SK-N-SH (cell line): ENCODE results near the gene CTCFL. TPM values are rescaled to one million over a fixed set of nuclear protein-coding genes. Genes with fewer than 3 reads are reported as not detected.

Experiments
- CTCF ChIA-PET: fragments of 300-600, 350-600 bp; formaldehyde crosslinking; extraction: SDS; loops from one replicate; lab custom pipeline; 2021; lab: Yijun Ruan, JAX
- POLR2A ChIA-PET: fragments of 350-600 bp; sonication (Branson Sonifier 250); formaldehyde crosslinking; extraction: SDS; loops from one replicate; lab custom pipeline; 2020; ENCODE audit warnings: antibody characterized with exemption, inconsistent platforms; lab: Yijun Ruan, JAX
- DNase-seq: peaks from one replicate; pipeline ENCODE4 v3.0.0; 2012
- H2AFZ ChIP-seq: fragments of 200-600 bp; sonication (generic); 2 replicates; pipeline ENCODE4 v1.8.1; 2016; ENCODE audit warnings: antibody characterized with exemption, mild to moderate bottlenecking, low read depth
- H3F3A ChIP-seq: fragments of 200-600 bp; sonication (generic); replicated peaks from 2 replicates; pipeline ENCODE3; 2016; ENCODE audit warnings: antibody characterized with exemption, mild to moderate bottlenecking; ENCODE audit not compliant: insufficient read depth
- H3K27ac ChIP-seq, 2 experiments: fragments of 200-500 bp in 1 of 2; fragments of 200-600 bp in 1 of 2; sonication (Bioruptor generic) in 1 of 2; sonication (generic), shearing (Covaris generic) in 1 of 2; 2 replicates each; pipeline versions ENCODE4 v1.5.1 to v1.6.1; 2014 to 2016; ENCODE audit warnings: low read depth in 2 of 2, inconsistent platforms in 1 of 2, low read length in 1 of 2, mild to moderate bottlenecking in 1 of 2, mixed read lengths in 1 of 2
- H3K27me3 ChIP-seq: fragments of 200-600 bp; sonication (generic), shearing (Covaris generic); 2 replicates; pipeline ENCODE4 v1.6.1; 2016; ENCODE audit warnings: mixed run types; ENCODE audit not compliant: insufficient read depth
- H3K36me3 ChIP-seq, 2 experiments: fragments of 200-500 bp in 1 of 2; fragments of 200-600 bp in 1 of 2; sonication (Bioruptor generic) in 1 of 2; sonication (generic) in 1 of 2; replicated peaks in 1 of 2; 2 replicates each; pipeline versions ENCODE3 to v1.5.1; 2014 to 2016; ENCODE audit warnings: low read length in 1 of 2, mild to moderate bottlenecking in 1 of 2; ENCODE audit not compliant: insufficient read depth in 2 of 2, control insufficient read depth in 1 of 2
- H3K4me1 ChIP-seq, 2 experiments: fragments of 200-500 bp in 1 of 2; fragments of 200-600 bp in 1 of 2; sonication (Bioruptor generic) in 1 of 2; sonication (generic), shearing (Covaris generic) in 1 of 2; 2 replicates each; pipeline versions ENCODE4 v1.5.1 to v1.6.1; 2014 to 2016; ENCODE audit warnings: low read depth in 1 of 2, low read length in 1 of 2, mixed run types in 1 of 2; ENCODE audit not compliant: insufficient read depth in 2 of 2, control insufficient read depth in 1 of 2
- H3K4me2 ChIP-seq: fragments of 200-600 bp; sonication (generic), shearing (Covaris generic); 2 replicates; pipeline ENCODE4 v1.6.1; 2017; ENCODE audit warnings: mixed run types
- H3K4me3 ChIP-seq, 2 experiments: fragments of 200-500 bp in 1 of 2; fragments of 200-600 bp in 1 of 2; sonication (Bioruptor generic) in 1 of 2; sonication (generic), shearing (Covaris generic) in 1 of 2; 2 replicates each; pipeline versions ENCODE4 v1.5.1 to v1.8.1; 2014 to 2016; ENCODE audit warnings: low read depth in 2 of 2, inconsistent platforms in 1 of 2, low read length in 1 of 2, mild to moderate bottlenecking in 1 of 2, mixed read lengths in 1 of 2, moderate library complexity in 1 of 2
- H3K79me2 ChIP-seq: fragments of 200-600 bp; sonication (generic); 2 replicates; pipeline ENCODE4 v1.8.1; 2017; ENCODE audit warnings: mild to moderate bottlenecking; ENCODE audit not compliant: insufficient read depth
- H3K9ac ChIP-seq: fragments of 200-600 bp; sonication (generic); 2 replicates; pipeline ENCODE4 v1.6.1; 2017; ENCODE audit warnings: mixed run types
- H3K9me2 ChIP-seq: fragments of 200-600 bp; sonication (generic); 2 replicates; pipeline ENCODE4 v1.6.1; 2017; ENCODE audit warnings: mixed run types
- H3K9me3 ChIP-seq: fragments of 200-600 bp; sonication (generic); 2 replicates; pipeline ENCODE4 v1.6.1; 2017; ENCODE audit warnings: mixed run types, mild to moderate bottlenecking, moderate library complexity
- H4K20me1 ChIP-seq: fragments of 200-600 bp; sonication (generic); 2 replicates; pipeline ENCODE4 v1.6.1; 2017; ENCODE audit warnings: mild to moderate bottlenecking, mixed run types; ENCODE audit not compliant: insufficient read depth
- CTCF ChIP-seq: fragments of 200-600 bp; sonication (generic); IDR thresholded peaks from 2 replicates; pipeline ENCODE4 v1.6.1; 2017; ENCODE audit warnings: antibody characterized with exemption, mild to moderate bottlenecking, moderate library complexity
- EZH2phosphoT487 ChIP-seq: fragments of 200-600 bp; sonication (generic); IDR thresholded peaks from 2 replicates; pipeline ENCODE4 v1.6.1; 2017; ENCODE audit warnings: low read depth, mixed run types, mild to moderate bottlenecking, antibody characterized with exemption, moderate library complexity, borderline replicate concordance
- FOXJ3 ChIP-seq: sonication (generic); formaldehyde crosslinking; IDR thresholded peaks from 2 replicates; pipeline ENCODE4 v1.5.1; 2020; ENCODE audit warnings: mild to moderate bottlenecking, missing genetic modification reagents
- FOXM1 ChIP-seq: IDR thresholded peaks from 2 replicates; pipeline ENCODE4 v1.4.0; 2012; ENCODE audit warnings: low read depth, mild to moderate bottlenecking
- GABPA ChIP-seq: IDR thresholded peaks from 2 replicates; pipeline ENCODE4 v1.4.0; 2012; ENCODE audit warnings: low read depth, mild to moderate bottlenecking
- GATA2 ChIP-seq: sonication (generic); formaldehyde crosslinking; IDR thresholded peaks from 2 replicates; pipeline ENCODE4 v1.5.0; 2020; ENCODE audit warnings: mild to moderate bottlenecking, missing genetic modification reagents
- MAX ChIP-seq: IDR thresholded peaks from 2 replicates; pipeline ENCODE4 v1.4.0; 2012; ENCODE audit warnings: low read depth
- NFIC ChIP-seq: IDR thresholded peaks from 2 replicates; pipeline ENCODE4 v1.4.0; 2012; ENCODE audit warnings: borderline replicate concordance
- POLR2AphosphoS5 ChIP-seq: IDR thresholded peaks from 2 replicates; pipeline ENCODE4 v1.6.1; 2012; ENCODE audit warnings: low read depth, low read length
- RFX5 ChIP-seq: IDR thresholded peaks from 2 replicates; pipeline ENCODE4 v1.6.1; 2012; ENCODE audit warnings: mild to moderate bottlenecking, improper control_type of control experiment, low read length
- SIN3A ChIP-seq: IDR thresholded peaks from 2 replicates; pipeline ENCODE4 v1.6.1; 2012; ENCODE audit warnings: low read depth, mild to moderate bottlenecking, low read length, moderate library complexity, borderline replicate concordance
- TCF12 ChIP-seq: IDR thresholded peaks from 2 replicates; pipeline ENCODE4 v1.4.0; 2012
- TEAD4 ChIP-seq: IDR thresholded peaks from 2 replicates; pipeline ENCODE4 v1.4.0; 2012; ENCODE audit warnings: mild to moderate bottlenecking, borderline replicate concordance; ENCODE audit not compliant: insufficient read depth
- USF1 ChIP-seq: IDR thresholded peaks from 2 replicates; pipeline ENCODE4 v1.4.0; 2012; ENCODE audit warnings: low read depth, borderline replicate concordance
- WGBS: methylation state at CpG from one replicate; pipeline ENCODE4 v1.1.6; 2017; ENCODE audit warnings: low lambda C conversion rate; 5-methylcytosine and 5-hydroxymethylcytosine counted together
- polyA plus RNA-seq, 3 experiments: library from polyadenylated mRNA; depleted of rRNA; stranded (reverse); fragments of >200 nt; gene quantifications; 2 replicates each; pipeline ENCODE4 v1.2.3, GENCODE V29; 2012

The CTCFL gene
- polyA plus RNA-seq, 1 of the 3 experiments (the other 2 are of a cell fraction): not detected

GRCh38 chr20:57485770-57486169 lies 39.2 kb downstream of the CTCFL start:
- Histone ChIP-seq H3K36me3 (no peaks in the 10 kb centered on the region), H4K20me1 (no peaks in the 10 kb centered on the region), H3K27ac (no peak overlapping the region), H2AFZ (no peak overlapping the region), H3K79me2 (no peaks in the 10 kb centered on the region), H3F3A (no peaks in the 10 kb centered on the region), H3K9me3 (no peaks in the 10 kb centered on the region), H3K9me2 (no peaks in the 10 kb centered on the region), H3K27me3 (no peaks in the 10 kb centered on the region), H3K9ac (no peak overlapping the region), H3K4me1 (no peaks in the 10 kb centered on the region; a peak in 1 of 4 replicates), H3K4me3 (no peak overlapping the region), H3K4me2 (no peak overlapping the region)
- ChIA-PET CTCF (interaction anchor here (2.0 kb wide), 1 partner anchor 10 kb away, joined by 6 read pairs; no protein-coding TSS in a partner anchor), POLR2A (no interaction called here)
- 34% methylated on average over 1 of the region's 1 CpG for WGBS
- TF ChIP-seq POLR2AphosphoS5: no peak
- no peak for TF ChIP-seq NFIC
- no peak for DNase-seq

- Histone ChIP-seq H3K27me3 (no peaks in the 10 kb centered on the region), H2AFZ (no peak overlapping the region), H3F3A (no peaks in the 10 kb centered on the region), H3K4me1 (no peaks in the 10 kb centered on the region; a peak in 1 of 4 replicates), H3K36me3 (no peaks in the 10 kb centered on the region), H3K4me3 (no peak overlapping the region), H3K79me2 (no peaks in the 10 kb centered on the region), H3K27ac (no peak overlapping the region), H4K20me1 (no peaks in the 10 kb centered on the region), H3K9ac (no peak overlapping the region), H3K4me2 (no peak overlapping the region), H3K9me3 (no peaks in the 10 kb centered on the region), H3K9me2 (no peaks in the 10 kb centered on the region)
- ChIA-PET CTCF (interaction anchor here (0.7 to 2.0 kb wide), 2 partner anchors 11 to 96 kb away, joined by 3 to 6 read pairs; no protein-coding TSS in a partner anchor), POLR2A (no interaction called here)
- TF ChIP-seq USF1 (no peak), FOXM1 (no peak), EZH2phosphoT487 (no peak), GABPA (no peak), TCF12 (no peak)
- DNase-seq: no peak
- WGBS: 39% methylated on average over 8 of the region's 8 CpGs
These were observed 40.2 kb downstream of the CTCFL start for GRCh38 chr20:57484772-57485171.

- no peak overlapping the region for H3K4me2 ChIP-seq
- no peaks in the 10 kb centered on the region for H3K9me3 ChIP-seq
- no peak overlapping the region for H3K27ac ChIP-seq
- DNase-seq: no peak
- H3K36me3 ChIP-seq: no peaks in the 10 kb centered on the region
- no peaks in the 10 kb centered on the region; a peak in 1 of 4 replicates for H3K4me1 ChIP-seq
- H3K9ac ChIP-seq: no peak overlapping the region
- POLR2A ChIA-PET: no interaction called here
- WGBS: 77% methylated on average over 19 of the region's 19 CpGs
- CTCF ChIA-PET: interaction anchor here (0.9 kb wide), 1 partner anchor 102 kb away, joined by 3 read pairs; no protein-coding TSS in a partner anchor
- H2AFZ ChIP-seq: no peak overlapping the region
- H4K20me1 ChIP-seq: no peaks in the 10 kb centered on the region
- H3K4me3 ChIP-seq: no peak overlapping the region
- no peaks in the 10 kb centered on the region for H3K79me2 ChIP-seq
- no peaks in the 10 kb centered on the region for H3K9me2 ChIP-seq
- H3F3A ChIP-seq: no peaks in the 10 kb centered on the region
- peaks cover 6% of the 10 kb centered on the region; the same call in 1 of the 2 replicates for H3K27me3 ChIP-seq
- TF ChIP-seq EZH2phosphoT487 (no peak), TCF12 (no peak), POLR2AphosphoS5 (no peak), RFX5 (no peak), TEAD4 (no peak), SIN3A (no peak), CTCF (no peak), FOXJ3 (CRISPR knock-in tag) (no peak), GABPA (no peak), FOXM1 (no peak), MAX (no peak), GATA2 (no peak)
These were observed 41.5 kb downstream of the CTCFL start for GRCh38 chr20:57483287-57484050.
